ENCODE measurements around the gene GPR137C. TPM values are rescaled to one million over a fixed set of nuclear protein-coding genes. Genes with fewer than 3 reads are reported as not detected.

GPR137C gene
- polyA plus RNA-seq, 1 donor (not counting 4 experiments of a cell fraction or from before 2014, with no cell fraction given) = 0.05 TPM

DNA sequence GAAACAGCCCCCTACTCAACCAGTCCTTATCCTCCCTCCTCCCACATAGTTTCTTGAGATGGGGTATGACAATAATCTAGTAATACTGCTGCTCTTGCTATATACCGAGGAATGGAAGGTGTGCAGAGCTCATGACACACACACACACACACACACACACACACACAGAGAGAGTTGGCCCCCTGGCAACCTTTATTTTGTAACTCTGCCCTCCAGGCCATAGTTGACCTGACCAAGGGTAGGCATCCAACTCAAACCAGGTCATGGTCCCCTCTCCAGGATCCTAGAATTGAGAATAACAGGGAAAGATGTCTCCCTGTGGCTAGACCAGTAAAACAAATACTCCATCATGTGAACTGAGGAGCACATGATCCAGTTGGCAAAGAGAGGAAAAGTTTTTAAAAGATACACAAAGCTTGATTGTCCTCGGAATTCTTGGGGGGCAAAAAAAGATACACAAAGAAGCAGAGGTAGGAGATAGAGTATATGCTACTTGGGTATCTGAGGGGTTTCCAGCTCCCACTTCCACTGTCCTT, 131.4 kb downstream of the GPR137C start:
- Histone ChIP-seq H3K4me2 (ENCODE audit: control insufficient read depth, extremely low read depth, insufficient read depth, low read depth, low read length) (no peak overlapping the region), H3K27ac (ENCODE audit: control insufficient read depth, insufficient read depth, low read length) (no peak overlapping the region), H3K9me3 (ENCODE audit: control insufficient read depth, low read depth, low read length) (no peaks in the 10 kb centered on the region), H3K36me3 (ENCODE audit: control insufficient read depth in 2 of 2, extremely low read depth in 1 of 2, insufficient read depth in 2 of 2, low read length in 2 of 2) (peaks cover 3 to 4% of the 10 kb centered on the region in 2 experiments), H3K4me1 (ENCODE audit: control insufficient read depth, extremely low read depth, insufficient read depth, low read length) (no peaks in the 10 kb centered on the region), H3K27me3 (ENCODE audit: control insufficient read depth, extremely low read depth, insufficient read depth, low read length) (no peaks in the 10 kb centered on the region), H3K9ac (ENCODE audit: control insufficient read depth, extremely low read depth, insufficient read depth, low read length) (no peak overlapping the region), H2AFZ (ENCODE audit: control insufficient read depth, low read length) (no peak overlapping the region), H3K79me2 (ENCODE audit: control insufficient read depth, insufficient read depth, low read length) (peaks cover 76% of the 10 kb centered on the region), H3K4me3 (ENCODE audit: control insufficient read depth in 2 of 3, extremely low read depth in 1 of 3, insufficient read depth in 2 of 3, low read depth in 1 of 3, low read length in 3 of 3) (no peak overlapping the region), H4K20me1 (ENCODE audit: control insufficient read depth, extremely low read depth, insufficient read depth, low read length) (peaks cover 18% of the 10 kb centered on the region), H3K9me1 (ENCODE audit: control insufficient read depth, extremely low read depth, insufficient read depth, low read length) (no peaks in the 10 kb centered on the region)
- no peak for DNase-seq (ENCODE audit: low read depth, low spot score)
- no peak for TF ChIP-seq EZH2 (IDR thresholded peaks at IDR 0.05; ENCODE audit: low read length)
- TF ChIP-seq, protein P1, sequence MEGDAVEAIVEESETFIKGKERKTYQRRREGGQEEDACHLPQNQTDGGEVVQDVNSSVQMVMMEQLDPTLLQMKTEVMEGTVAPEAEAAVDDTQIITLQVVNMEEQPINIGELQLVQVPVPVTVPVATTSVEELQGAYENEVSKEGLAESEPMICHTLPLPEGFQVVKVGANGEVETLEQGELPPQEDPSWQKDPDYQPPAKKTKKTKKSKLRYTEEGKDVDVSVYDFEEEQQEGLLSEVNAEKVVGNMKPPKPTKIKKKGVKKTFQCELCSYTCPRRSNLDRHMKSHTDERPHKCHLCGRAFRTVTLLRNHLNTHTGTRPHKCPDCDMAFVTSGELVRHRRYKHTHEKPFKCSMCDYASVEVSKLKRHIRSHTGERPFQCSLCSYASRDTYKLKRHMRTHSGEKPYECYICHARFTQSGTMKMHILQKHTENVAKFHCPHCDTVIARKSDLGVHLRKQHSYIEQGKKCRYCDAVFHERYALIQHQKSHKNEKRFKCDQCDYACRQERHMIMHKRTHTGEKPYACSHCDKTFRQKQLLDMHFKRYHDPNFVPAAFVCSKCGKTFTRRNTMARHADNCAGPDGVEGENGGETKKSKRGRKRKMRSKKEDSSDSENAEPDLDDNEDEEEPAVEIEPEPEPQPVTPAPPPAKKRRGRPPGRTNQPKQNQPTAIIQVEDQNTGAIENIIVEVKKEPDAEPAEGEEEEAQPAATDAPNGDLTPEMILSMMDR (optimal IDR thresholded peaks at IDR 0.05 in 1 of 3, IDR thresholded peaks at IDR 0.05 in 1 of 3, conservative IDR thresholded peaks at IDR 0.05 in 1 of 3; ENCODE audit: extremely low read depth in 1 of 3, insufficient read depth in 2 of 3, low read length in 3 of 3) = no peak
- dilution Hi-C loops (cut with MboI; ENCODE audit: extremely low pct_ligation_motif_present, low sequenced_read_pairs) = no loop called here
- no peak for FAIRE-seq

DNA sequence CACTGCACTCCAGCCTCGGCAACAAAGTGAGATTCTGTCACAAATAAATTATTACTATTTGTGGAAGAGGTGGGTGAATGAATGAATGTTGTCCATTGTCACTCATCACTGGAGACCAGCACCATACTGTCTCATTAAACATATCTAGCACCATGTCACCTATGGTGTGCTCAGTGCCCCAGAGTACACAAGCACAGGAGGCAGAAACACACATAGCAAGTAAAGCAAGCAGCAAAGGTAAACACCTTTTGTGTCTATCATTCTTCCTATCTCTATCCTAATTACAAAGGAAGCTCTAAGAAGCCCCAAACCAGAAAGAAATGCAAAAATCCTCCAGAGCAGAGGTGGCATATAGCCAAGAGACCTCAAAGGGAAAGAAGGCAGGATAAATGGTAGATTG, 133.5 kb downstream of the GPR137C start:
- FAIRE-seq = no peak

More for the DNA sequence above, 133.5 kb downstream of the GPR137C start:
- no peak overlapping the region for H3K4me3 ChIP-seq (ENCODE audit: control insufficient read depth in 2 of 3, extremely low read depth in 1 of 3, insufficient read depth in 2 of 3, low read depth in 1 of 3, low read length in 3 of 3)
- H4K20me1 ChIP-seq (ENCODE audit: control insufficient read depth, extremely low read depth, insufficient read depth, low read length) = peaks cover 18% of the 10 kb centered on the region
- H3K36me3 ChIP-seq (ENCODE audit: control insufficient read depth in 2 of 2, extremely low read depth in 1 of 2, insufficient read depth in 2 of 2, low read length in 2 of 2) = peaks cover under 1 to 3% of the 10 kb centered on the region in 2 experiments
- H3K9me1 ChIP-seq (ENCODE audit: control insufficient read depth, extremely low read depth, insufficient read depth, low read length) = no peaks in the 10 kb centered on the region
- dilution Hi-C loops (cut with MboI; ENCODE audit: extremely low pct_ligation_motif_present, low sequenced_read_pairs) = no loop called here
- H3K27ac ChIP-seq (ENCODE audit: control insufficient read depth, insufficient read depth, low read length) = no peak overlapping the region
- H2AFZ ChIP-seq (ENCODE audit: control insufficient read depth, low read length) = no peak overlapping the region
- no peaks in the 10 kb centered on the region for H3K9me3 ChIP-seq (ENCODE audit: control insufficient read depth, low read depth, low read length)
- peaks cover 92% of the 10 kb centered on the region for H3K79me2 ChIP-seq (ENCODE audit: control insufficient read depth, insufficient read depth, low read length)
- no peak overlapping the region for H3K9ac ChIP-seq (ENCODE audit: control insufficient read depth, extremely low read depth, insufficient read depth, low read length)
- no peak for DNase-seq (ENCODE audit: low read depth, low spot score)
- H3K4me2 ChIP-seq (ENCODE audit: control insufficient read depth, extremely low read depth, insufficient read depth, low read depth, low read length) = no peak overlapping the region
- no peaks in the 10 kb centered on the region for H3K4me1 ChIP-seq (ENCODE audit: control insufficient read depth, extremely low read depth, insufficient read depth, low read length)
- no peak for TF ChIP-seq EZH2 (IDR thresholded peaks at IDR 0.05; ENCODE audit: low read length)
- TF ChIP-seq, protein P1 (optimal IDR thresholded peaks at IDR 0.05 in 1 of 3, IDR thresholded peaks at IDR 0.05 in 1 of 3, conservative IDR thresholded peaks at IDR 0.05 in 1 of 3; ENCODE audit: extremely low read depth in 1 of 3, insufficient read depth in 2 of 3, low read length in 3 of 3) = no peak
- H3K27me3 ChIP-seq (ENCODE audit: control insufficient read depth, extremely low read depth, insufficient read depth, low read length) = no peaks in the 10 kb centered on the region

Other genes starting within 250 kb of the GPR137C start
- gene PTGER2, start 238.5 kb upstream of the GPR137C start, polyA plus RNA-seq = 0.05 to 0.31 TPM (median 0.28 TPM) in 3 replicates
- gene TXNDC16, start 331 bp upstream of the GPR137C start, polyA plus RNA-seq = 1.2 to 1.9 TPM (median 1.2 TPM) in 3 replicates
- gene ERO1A, start 142.7 kb downstream of the GPR137C start, polyA plus RNA-seq = 86.4 to 131 TPM (median 110 TPM) in 3 replicates
- gene PSMC6, start 154.4 kb downstream of the GPR137C start, polyA plus RNA-seq = 60.6 to 152 TPM (median 78.8 TPM) in 3 replicates
- gene STYX, start 177.3 kb downstream of the GPR137C start, polyA plus RNA-seq = 8.5 to 13.2 TPM (median 9.1 TPM) in 3 replicates
- 22.2 to 45.5 TPM (median 29.6 TPM) in 3 replicates for gene GNPNAT1, start 238.8 kb downstream of the GPR137C start, polyA plus RNA-seq

Measured in keratinocyte (primary cell).